Measurements from ENCODE around the gene TP53. TPM values are rescaled to one million over a fixed set of nuclear protein-coding genes. Genes with fewer than 3 reads are reported as not detected.

Gene TP53
- total and polyA plus RNA-seq, 2 of the 4 experiments (the other 2 are of a cell fraction), result 31.2 to 48.5 TPM

GRCh38 chr17:7631398-7632380 is 55.6 kb downstream of the TP53 start:
- in situ Hi-C loops (cut with MboI; ENCODE audit: low sequenced_read_pairs) (no loop called here), intact Hi-C loops (cut with micrococcal nuclease) (no loop called here), dilution Hi-C loops (cut with HindIII; ENCODE audit: low sequenced_read_pairs, unreplicated experiment) (no loop called here)
- no peak for ATAC-seq (ENCODE audit: low read depth)
- no peak overlapping the region for H2BK5ac ChIP-seq (ENCODE audit: low read depth, low read length, poor library complexity, severe bottlenecking)
- no peaks in the 10 kb centered on the region for H3K9me1 ChIP-seq (ENCODE audit: insufficient read depth, low read length)
- ChIA-PET CTCF (interaction anchor here (0.9 to 5.3 kb wide), 4 partner anchors 10 to 75 kb away, joined by 3 to 27 read pairs (median 4); partner anchors contain the start of genes TP53 and WRAP53), POLR2A (ENCODE audit: unreplicated experiment) (no interaction called here)
- peaks cover 5% of the 10 kb centered on the region in 2 experiments; a peak in 3 of 4 replicates for H3K79me1 ChIP-seq (ENCODE audit: low read depth in 1 of 2, low read length in 2 of 2)
- H3K9me3 ChIP-seq (ENCODE audit: control insufficient read depth, insufficient read depth, low read length), result no peaks in the 10 kb centered on the region
- H3K23ac ChIP-seq (ENCODE audit: low read depth, low read length), result no peak overlapping the region
- WGBS, 2 experiments (ENCODE audit: extremely low coverage in 2 of 2, insufficient read length in 1 of 2), result 40% methylated on average over 3 of the region's 11 CpGs; no CpG with 5 or more reads in 1 of the 2 experiments
- H2BK15ac ChIP-seq (ENCODE audit: low read depth, low read length), result no peak overlapping the region
- H3K4me1 ChIP-seq (ENCODE audit: control insufficient read depth, insufficient read depth, low read length), result 0 out of 2 replicates have a peak, but pooled peaks cover 1% of the 10 kb centered on the region
- DNase-seq, result no peak
- H3K56ac ChIP-seq (ENCODE audit: extremely low read depth, insufficient read depth, low read length), result no peak overlapping the region
- H2AK5ac ChIP-seq (ENCODE audit: low read depth, low read length), result no peak overlapping the region
- H3K36me3 ChIP-seq (ENCODE audit: control insufficient read depth, insufficient read depth, low read length), result no peaks in the 10 kb centered on the region
- no peak overlapping the region for H4K8ac ChIP-seq (ENCODE audit: low read depth in 2 of 2, low read length in 2 of 2)
- no peak overlapping the region for H3K14ac ChIP-seq (replicated peaks; ENCODE audit: low read depth, low read length)
- peaks cover 4% of the 10 kb centered on the region; the same call in 1 of the 2 replicates for H3K27me3 ChIP-seq (ENCODE audit: control insufficient read depth, insufficient read depth, low read length)
- H4K91ac ChIP-seq (ENCODE audit: insufficient read depth, low read depth, low read length), result no peak overlapping the region
- no peak overlapping the region for H2BK20ac ChIP-seq (ENCODE audit: low read depth, low read length)
- no peak overlapping the region for H3K4ac ChIP-seq (ENCODE audit: low read depth, low read length)
- H3K4me2 ChIP-seq (ENCODE audit: low read depth, low read length), result no peak overlapping the region
- H2AFZ ChIP-seq (replicated peaks; ENCODE audit: low read length, poor library complexity), result peak overlapping the region; percentile 69
- no peak overlapping the region for H2BK120ac ChIP-seq (ENCODE audit: low read depth, low read length)
- no peak overlapping the region for H3K9ac ChIP-seq (ENCODE audit: low read depth, low read length)
- H4K5ac ChIP-seq (ENCODE audit: low read depth, low read length), result no peak overlapping the region
- no peak overlapping the region for H3K27ac ChIP-seq (ENCODE audit: insufficient read depth, low read length)
- peak overlapping the region; percentile 19 for H2AK9ac ChIP-seq (replicated peaks; ENCODE audit: low read depth, low read length, poor library complexity)
- H3K18ac ChIP-seq (ENCODE audit: low read depth, low read length), result no peak overlapping the region
- BruUV-seq (replicated peaks), result no TSS peak
- no peaks in the 10 kb centered on the region for H4K20me1 ChIP-seq (ENCODE audit: insufficient read depth, low read length)
- no peak overlapping the region for H3K4me3 ChIP-seq (ENCODE audit: insufficient read depth, low read depth, low read length)
- TF ChIP-seq RAD21 (IDR thresholded peaks at IDR 0.05; ENCODE audit: low read length) (no peak), CHD1 (IDR thresholded peaks at IDR 0.05; ENCODE audit: low read depth, low read length) (no peak), RCOR1 (IDR thresholded peaks at IDR 0.05; ENCODE audit: insufficient replicate concordance, low read length) (no peak), FOS (IDR thresholded peaks at IDR 0.05; ENCODE audit: low read depth, low read length) (no peak), MAZ (IDR thresholded peaks at IDR 0.05; ENCODE audit: borderline replicate concordance, low read depth, low read length) (no peak), NFE2L2 (IDR thresholded peaks at IDR 0.05; ENCODE audit: low read depth, low read length) (no peak), BHLHE40 (IDR thresholded peaks at IDR 0.05; ENCODE audit: low read depth, low read length) (no peak), CEBPB (IDR thresholded peaks at IDR 0.05; ENCODE audit: low read depth, low read length) (no peak), POLR2A (IDR thresholded peaks at IDR 0.05; ENCODE audit: low read depth, low read length) (no peak), MAFK (IDR thresholded peaks at IDR 0.05; ENCODE audit: low read depth, low read length) (no peak), SMC3 (IDR thresholded peaks at IDR 0.05; ENCODE audit: low read depth, low read length) (no peak), USF2 (IDR thresholded peaks at IDR 0.05; ENCODE audit: low read depth, low read length) (no peak), MXI1 (IDR thresholded peaks at IDR 0.05; ENCODE audit: borderline replicate concordance, low read depth, low read length) (no peak), RFX5 (IDR thresholded peaks at IDR 0.05; ENCODE audit: low read depth, low read length) (no peak)
- TF ChIP-seq, protein P1, sequence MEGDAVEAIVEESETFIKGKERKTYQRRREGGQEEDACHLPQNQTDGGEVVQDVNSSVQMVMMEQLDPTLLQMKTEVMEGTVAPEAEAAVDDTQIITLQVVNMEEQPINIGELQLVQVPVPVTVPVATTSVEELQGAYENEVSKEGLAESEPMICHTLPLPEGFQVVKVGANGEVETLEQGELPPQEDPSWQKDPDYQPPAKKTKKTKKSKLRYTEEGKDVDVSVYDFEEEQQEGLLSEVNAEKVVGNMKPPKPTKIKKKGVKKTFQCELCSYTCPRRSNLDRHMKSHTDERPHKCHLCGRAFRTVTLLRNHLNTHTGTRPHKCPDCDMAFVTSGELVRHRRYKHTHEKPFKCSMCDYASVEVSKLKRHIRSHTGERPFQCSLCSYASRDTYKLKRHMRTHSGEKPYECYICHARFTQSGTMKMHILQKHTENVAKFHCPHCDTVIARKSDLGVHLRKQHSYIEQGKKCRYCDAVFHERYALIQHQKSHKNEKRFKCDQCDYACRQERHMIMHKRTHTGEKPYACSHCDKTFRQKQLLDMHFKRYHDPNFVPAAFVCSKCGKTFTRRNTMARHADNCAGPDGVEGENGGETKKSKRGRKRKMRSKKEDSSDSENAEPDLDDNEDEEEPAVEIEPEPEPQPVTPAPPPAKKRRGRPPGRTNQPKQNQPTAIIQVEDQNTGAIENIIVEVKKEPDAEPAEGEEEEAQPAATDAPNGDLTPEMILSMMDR (conservative IDR thresholded peaks at IDR 0.05; ENCODE audit: low read depth, low read length), result no peak
